Islet of Langerhans (tissue), 1 donor: ENCODE results near the gene NOX5.

ENCODE experiments used
- FAIRE-seq: peaks from one replicate; lab custom pipeline; 2011; peaks lifted over from hg19 to GRCh38; lab: Jason Lieb, UNC

NOX5 gene

GRCh38 chr15:69104050-69104750 lies 89.7 kb downstream of the NOX5 start:
- no peak for FAIRE-seq

- no peak for FAIRE-seq
Observed at GRCh38 chr15:69105451-69105985, 91.0 kb downstream of the NOX5 start.

GRCh38 chr15:69107025-69107620 lies 92.6 kb downstream of the NOX5 start:
- FAIRE-seq: no peak
